H1 (cell line): ENCODE data around the gene TSPOAP1. TPM values are rescaled to one million over a fixed set of nuclear protein-coding genes. Genes with fewer than 3 reads are reported as not detected.

Source experiments
- CTCF ChIA-PET: fragments of 300-600 bp; sonication (Branson Sonifier 250); formaldehyde crosslinking; loops from one replicate; lab custom pipeline; 2021; ENCODE audit not compliant: partially characterized antibody; lab: Charles Lee
- POLR2A ChIA-PET: fragments of 300-600 bp; sonication (Branson Sonifier 250); formaldehyde crosslinking; loops from one replicate; lab custom pipeline; 2021; ENCODE audit warnings: inconsistent platforms; ENCODE audit not compliant: partially characterized antibody; lab: Charles Lee
- DNase-seq, 2 experiments: peaks; one replicate each; pipeline versions ENCODE4 v3.0.0 to v3.0.0-alpha.2; 2010 to 2022; ENCODE audit warnings: low spot score in 2 of 2, low read depth in 1 of 2, mixed read lengths in 1 of 2
- FAIRE-seq: peaks from 2 replicates; lab custom pipeline; 2011; peaks lifted over from hg19 to GRCh38; lab: Jason Lieb, UNC
- H2AFZ ChIP-seq: 2 replicates; pipeline ENCODE4 v1.8.1; 2012; ENCODE audit warnings: low read length, inconsistent platforms
- H2AK5ac ChIP-seq: 2 replicates; pipeline ENCODE4 v1.6.1; 2013; ENCODE audit warnings: low read depth, low read length
- H2BK120ac ChIP-seq: replicated peaks from 2 replicates; pipeline ENCODE3; 2013; ENCODE audit warnings: low read depth, low read length, inconsistent platforms
- H2BK12ac ChIP-seq: 2 replicates; pipeline ENCODE4 v1.6.1; 2013; ENCODE audit warnings: low read depth, low read length
- H2BK15ac ChIP-seq: 2 replicates; pipeline ENCODE4 v1.6.1; 2013; ENCODE audit warnings: low read length
- H2BK20ac ChIP-seq: 2 replicates; pipeline ENCODE4 v1.6.1; 2013; ENCODE audit warnings: low read length
- H2BK5ac ChIP-seq: 2 replicates; pipeline ENCODE4 v1.6.1; 2013; ENCODE audit warnings: low read depth, low read length
- H3K14ac ChIP-seq: 2 replicates; pipeline ENCODE4 v1.6.1; 2013; ENCODE audit warnings: inconsistent platforms; ENCODE audit not compliant: insufficient read length
- H3K18ac ChIP-seq: 2 replicates; pipeline ENCODE4 v1.6.1; 2013; ENCODE audit warnings: low read length; ENCODE audit errors: extremely low read depth
- H3K23ac ChIP-seq: 2 replicates; pipeline ENCODE4 v1.6.1; 2013; ENCODE audit warnings: inconsistent platforms; ENCODE audit not compliant: insufficient read length
- H3K23me2 ChIP-seq: 2 replicates; pipeline ENCODE4 v1.6.1; 2013; ENCODE audit warnings: low read depth, low read length
- H3K27ac ChIP-seq: 2 replicates; pipeline ENCODE4 v1.6.1; 2011; ENCODE audit warnings: low read depth, low read length, inconsistent platforms
- H3K27me3 ChIP-seq, 4 experiments: replicated peaks in 1 of 4; 1 replicate in 1 of 4; 2 replicates in 3 of 4; pipeline versions ENCODE4 v1.6.1 to v1.8.1; 2011 to 2013; ENCODE audit warnings: low read length in 3 of 4, mild to moderate bottlenecking in 3 of 4, inconsistent platforms in 2 of 4, mixed read lengths in 2 of 4, moderate library complexity in 1 of 4; ENCODE audit not compliant: control insufficient read depth in 3 of 4, insufficient read depth in 3 of 4; ENCODE audit errors: extremely low read depth in 1 of 4
- H3K36me3 ChIP-seq, 4 experiments: 2 replicates each; pipeline versions ENCODE4 v1.6.1 to v1.8.1; 2011 to 2013; ENCODE audit warnings: mild to moderate bottlenecking in 4 of 4, low read length in 3 of 4, moderate library complexity in 2 of 4, control low read depth in 1 of 4, inconsistent platforms in 1 of 4; ENCODE audit not compliant: insufficient read depth in 4 of 4, control insufficient read depth in 2 of 4
- H3K4ac ChIP-seq: replicated peaks from 2 replicates; pipeline ENCODE3; 2013; ENCODE audit warnings: low read length, low read depth, mixed read lengths, inconsistent platforms; ENCODE audit not compliant: insufficient read length
- H3K4me1 ChIP-seq, 4 experiments: replicated peaks in 1 of 4; 1 replicate in 1 of 4; 2 replicates in 3 of 4; pipeline versions ENCODE4 v1.6.1 to v1.8.1; 2011 to 2013; ENCODE audit warnings: low read length in 3 of 4, inconsistent platforms in 2 of 4, mixed read lengths in 1 of 4; ENCODE audit not compliant: insufficient read depth in 4 of 4, control insufficient read depth in 3 of 4
- H3K4me2 ChIP-seq, 2 experiments: 2 replicates each; pipeline versions ENCODE4 v1.6.1 to v1.8.1; 2011 to 2013; ENCODE audit warnings: low read depth in 2 of 2, low read length in 2 of 2, control low read depth in 1 of 2, inconsistent platforms in 1 of 2, mild to moderate bottlenecking in 1 of 2; ENCODE audit not compliant: insufficient read depth in 1 of 2
- H3K4me3 ChIP-seq, 4 experiments: fragments of 200-600, 300-600 bp in 1 of 4; sonication (generic), shearing (Covaris generic), sonication (Bioruptor Twin) in 1 of 4; 2 replicates each; pipeline versions ENCODE4 v1.5.1 to v1.8.1; 2011 to 2016; ENCODE audit warnings: low read length in 4 of 4, low read depth in 3 of 4, control low read depth in 2 of 4, inconsistent platforms in 2 of 4, mild to moderate bottlenecking in 2 of 4, mixed read lengths in 1 of 4, moderate library complexity in 1 of 4; ENCODE audit not compliant: insufficient read depth in 2 of 4; ENCODE audit errors: extremely low read depth in 1 of 4
- H3K56ac ChIP-seq: replicated peaks from 2 replicates; pipeline ENCODE3; 2013; ENCODE audit warnings: low read depth, mild to moderate bottlenecking, mixed read lengths, low read length, inconsistent platforms; ENCODE audit not compliant: insufficient read length
- H3K79me1 ChIP-seq: 2 replicates; pipeline ENCODE4 v1.6.1; 2013; ENCODE audit warnings: low read depth, low read length, control low read depth
- H3K79me2 ChIP-seq, 2 experiments: 2 replicates each; pipeline versions ENCODE4 v1.6.1 to v1.8.1; 2012 to 2013; ENCODE audit warnings: low read length in 2 of 2, mild to moderate bottlenecking in 2 of 2, inconsistent platforms in 1 of 2; ENCODE audit not compliant: insufficient read depth in 2 of 2, control insufficient read depth in 1 of 2
- H3K9ac ChIP-seq, 4 experiments: replicated peaks in 1 of 4; 1 replicate in 1 of 4; 2 replicates in 3 of 4; pipeline versions ENCODE4 v1.6.1 to v1.8.1; 2011 to 2013; ENCODE audit warnings: low read depth in 3 of 4, low read length in 3 of 4, control low read depth in 2 of 4, mild to moderate bottlenecking in 2 of 4, moderate library complexity in 2 of 4, inconsistent platforms in 1 of 4; ENCODE audit errors: extremely low read depth in 1 of 4
- H3K9me3 ChIP-seq, 2 experiments: 2 replicates each; pipeline versions ENCODE4 v1.6.1 to v1.8.1; 2012 to 2013; ENCODE audit warnings: mild to moderate bottlenecking in 2 of 2, moderate library complexity in 2 of 2, control low read depth in 1 of 2, inconsistent platforms in 1 of 2, low read depth in 1 of 2, low read length in 1 of 2, mixed read lengths in 1 of 2; ENCODE audit not compliant: insufficient read depth in 2 of 2
- H4K20me1 ChIP-seq, 2 experiments: replicated peaks in 1 of 2; 2 replicates each; pipeline versions ENCODE3 to v1.8.1; 2011 to 2013; ENCODE audit warnings: inconsistent platforms in 2 of 2, low read length in 2 of 2, mild to moderate bottlenecking in 1 of 2; ENCODE audit not compliant: insufficient read depth in 2 of 2, control insufficient read depth in 1 of 2
- H4K5ac ChIP-seq: 2 replicates; pipeline ENCODE4 v1.6.1; 2013; ENCODE audit warnings: low read length, low read depth, mixed read lengths, inconsistent platforms; ENCODE audit not compliant: insufficient read length
- H4K8ac ChIP-seq: 2 replicates; pipeline ENCODE4 v1.8.0; 2013; ENCODE audit warnings: mild to moderate bottlenecking, moderate library complexity, low read length, inconsistent platforms; ENCODE audit not compliant: insufficient read depth; ENCODE audit errors: extremely low read depth
- H4K91ac ChIP-seq: replicated peaks from 2 replicates; pipeline ENCODE3; 2013; ENCODE audit warnings: low read length, mixed read lengths, inconsistent platforms; ENCODE audit not compliant: insufficient read length
- BACH1 ChIP-seq: IDR thresholded peaks from 2 replicates; pipeline ENCODE4 v1.6.1; 2012; ENCODE audit warnings: low read length, improper control_type of control experiment
- E2F6 ChIP-seq: IDR thresholded peaks from 2 replicates; pipeline ENCODE4 v1.6.1; 2012; ENCODE audit warnings: inconsistent platforms
- TBP ChIP-seq: IDR thresholded peaks from 2 replicates; pipeline ENCODE4 v1.6.1; 2011; ENCODE audit warnings: low read depth, low read length, improper control_type of control experiment
- WGBS, 2 experiments: shearing (Covaris generic) in 1 of 2; methylation state at CpG; one replicate each; pipeline versions ENCODE4 v1.1.6 to v1.1.7; 2013 to 2015; ENCODE audit warnings: low lambda C conversion rate in 2 of 2, mixed read lengths in 2 of 2, inconsistent platforms in 1 of 2, low coverage in 1 of 2, missing lambda C conversion rate in 1 of 2; ENCODE audit not compliant: insufficient replicate concordance in 2 of 2, insufficient coverage in 1 of 2, insufficient read length in 1 of 2; ENCODE audit errors: extremely low coverage in 1 of 2, missing lambda C conversion rate in 1 of 2; 5-methylcytosine and 5-hydroxymethylcytosine counted together
- polyA plus RNA-seq, 7 experiments: library from polyadenylated mRNA; depleted of rRNA in 3 of 7; stranded (reverse) in 5 of 7; unstranded in 2 of 7; fragments of >200 nt in 5 of 7; fragments of 200-250 nt in 2 of 7; gene quantifications; 1 replicate in 5 of 7; 2 replicates in 1 of 7; 4 replicates in 1 of 7; pipeline versions ENCODE4 v1.2.1 to v1.2.3, GENCODE V29; 2011 to 2013; ENCODE audit warnings: missing spikeins in 2 of 7, mixed read lengths in 2 of 7
- total RNA-seq: library from RNA; stranded (reverse); fragmentation: NEBNext Ultra II Directional; extraction: Animal tissue kit (Norgen Biotek cat#: 25700); gene quantifications from 2 replicates; pipeline ENCODE4 v1.2.1, GENCODE V29; 2021

Gene TSPOAP1
- total and polyA plus RNA-seq, 2 of the 8 experiments (the other 6 are each of a cell fraction or from before 2014, with no cell fraction given), result 7.6 to 9.2 TPM

GRCh38 chr17:58262149-58262548 is 66.4 kb downstream of the TSPOAP1 start:
- H3K79me1 ChIP-seq, result no peaks in the 10 kb centered on the region
- no peak overlapping the region for H3K27ac ChIP-seq
- no peak overlapping the region for H4K91ac ChIP-seq
- H2AK5ac ChIP-seq, result no peak overlapping the region
- FAIRE-seq (no peak), DNase-seq (no peak)
- H3K4me1 ChIP-seq, result no peaks in the 10 kb centered on the region
- WGBS, 2 experiments, result 92% methylated on average over 11 of the region's 11 CpGs; no CpG with 5 or more reads in 1 of the 2 experiments
- H3K9ac ChIP-seq, result no peak overlapping the region
- H3K27me3 ChIP-seq, result no peaks in the 10 kb centered on the region; a peak in 1 of 7 replicates
- no peak overlapping the region for H3K4me3 ChIP-seq
- no peak overlapping the region for H4K5ac ChIP-seq
- no peak overlapping the region for H2BK20ac ChIP-seq
- no peaks in the 10 kb centered on the region for H3K23me2 ChIP-seq
- H3K9me3 ChIP-seq, result no peaks in the 10 kb centered on the region
- H3K4me2 ChIP-seq, result no peak overlapping the region
- H2BK15ac ChIP-seq, result no peak overlapping the region
- H3K79me2 ChIP-seq, result no peaks in the 10 kb centered on the region
- no peaks in the 10 kb centered on the region for H3K36me3 ChIP-seq
- H2BK12ac ChIP-seq, result no peak overlapping the region
- H3K14ac ChIP-seq, result no peak overlapping the region
- ChIA-PET POLR2A (no interaction called here), CTCF (no interaction called here)
- H4K20me1 ChIP-seq, result no peaks in the 10 kb centered on the region
- no peak overlapping the region for H2AFZ ChIP-seq
- H2BK5ac ChIP-seq, result no peak overlapping the region
- no peak overlapping the region for H3K23ac ChIP-seq
- TF ChIP-seq TBP (no peak), BACH1 (no peak), E2F6 (no peak)
- H3K56ac ChIP-seq, result no peak overlapping the region
- H3K18ac ChIP-seq, result no peak overlapping the region
- H4K8ac ChIP-seq, result no peak overlapping the region
- H3K4ac ChIP-seq, result no peak overlapping the region
- H2BK120ac ChIP-seq, result no peak overlapping the region
